A549 (cell line): Measurements from ENCODE around the gene HCN4.

ENCODE experiments used
- BHLHE40 ChIP-seq: IDR thresholded peaks from 2 replicates; pipeline ENCODE4 v1.6.1; 2012; ENCODE audit warnings: low read depth, low read length, inconsistent platforms
- CBX8 ChIP-seq: fragments of 200-600 bp; sonication (generic); IDR thresholded peaks from 2 replicates; pipeline ENCODE4 v1.6.1; 2016
- CHD2 ChIP-seq: fragments of 150-350 bp; IDR thresholded peaks from 2 replicates; pipeline ENCODE4 v1.6.1; 2014; ENCODE audit warnings: low read length; ENCODE audit not compliant: partially characterized antibody
- CHD4 ChIP-seq: fragments of 200-600 bp; sonication (generic); IDR thresholded peaks from 2 replicates; pipeline ENCODE4 v1.6.1; 2016; ENCODE audit warnings: antibody characterized with exemption, mild to moderate bottlenecking, borderline replicate concordance
- EP300 ChIP-seq, 2 experiments: fragments of >200 bp; sonication (Bioruptor Twin); formaldehyde crosslinking; IDR thresholded peaks; 2 replicates in 1 of 2; 3 replicates in 1 of 2; pipeline ENCODE4 v1.6.1; 2016 to 2017
- ESRRA ChIP-seq: fragments of 150-350 bp; IDR thresholded peaks from 2 replicates; pipeline ENCODE4 v1.6.1; 2014; ENCODE audit warnings: mild to moderate bottlenecking, low read length, borderline replicate concordance
- POLR2A ChIP-seq: IDR thresholded peaks from 2 replicates; pipeline ENCODE4 v1.6.1; 2012; ENCODE audit warnings: mild to moderate bottlenecking, low read length
- POLR2AphosphoS2 ChIP-seq: conservative IDR thresholded peaks from 2 replicates; pipeline ENCODE4 v1.6.1; 2012; ENCODE audit warnings: low read length, improper control_type of control experiment, inconsistent platforms
- TP53 ChIP-seq: fragments of 250-450 bp; sonication (Bioruptor Pico); IDR thresholded peaks from 2 replicates; pipeline ENCODE4 v1.5.0; 2021; ENCODE audit warnings: mild to moderate bottlenecking, moderate library complexity
- TF ChIP-seq, protein P1 (sequence below): fragments of >200 bp; sonication (Bioruptor Twin); formaldehyde crosslinking; IDR thresholded peaks from 3 replicates; pipeline ENCODE4 v1.5.1; 2016
- TF ChIP-seq, protein P2 (sequence below): IDR thresholded peaks from 2 replicates; pipeline ENCODE4 v1.6.1; 2012
- TF ChIP-seq, protein P3 (sequence below): fragments of 450-650 bp; IDR thresholded peaks from 2 replicates; pipeline ENCODE4 v1.6.1; 2014; ENCODE audit warnings: antibody characterized with exemption
- TF ChIP-seq, protein P4 (sequence below): fragments of 200-600 bp; sonication (generic); IDR thresholded peaks from 2 replicates; pipeline ENCODE4 v1.6.1; 2016; ENCODE audit warnings: antibody characterized with exemption, mild to moderate bottlenecking, moderate library complexity

DNA sequence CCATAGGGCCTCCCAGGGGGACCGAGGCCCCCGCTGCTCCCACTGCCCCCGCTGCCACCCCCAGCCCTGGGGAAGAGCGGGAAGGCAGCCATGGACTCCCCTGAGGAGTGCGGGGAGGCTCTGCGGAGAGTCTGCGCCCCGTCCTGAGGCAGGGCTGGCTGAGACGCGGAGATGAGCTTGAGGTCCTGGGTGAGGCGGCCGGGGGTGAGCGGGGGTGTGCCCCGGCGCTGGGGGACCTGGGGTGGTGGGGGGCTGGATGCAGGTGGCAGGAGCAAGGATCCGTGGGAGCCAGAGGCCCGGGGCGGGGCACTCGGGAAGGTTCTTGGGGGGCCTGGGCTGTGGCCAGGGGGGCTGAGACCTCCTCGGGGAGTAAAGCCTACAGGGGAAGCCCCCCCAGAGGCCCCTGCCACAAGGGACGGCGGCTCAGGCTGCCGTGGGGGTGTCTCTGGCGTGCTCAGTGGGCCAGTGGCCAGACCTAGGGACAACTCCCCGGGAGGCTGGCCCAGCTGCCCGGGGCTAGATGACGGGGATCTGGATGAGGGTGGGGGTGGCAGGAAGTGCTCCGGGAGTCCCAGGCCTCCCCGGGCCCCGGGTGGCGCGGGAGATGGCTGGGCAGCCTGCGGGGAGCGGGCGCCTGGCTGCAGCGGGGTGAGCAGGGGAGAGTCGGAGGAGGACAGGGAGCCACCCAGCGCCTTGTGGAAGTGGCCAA is 45.9 kb downstream of the HCN4 start:
- TF ChIP-seq POLR2AphosphoS2 (no peak), CHD4 (no peak), EP300 (IDR thresholded peaks at IDR 0.05) (no peak), BHLHE40 (no peak), CBX8 (no peak), ESRRA (no peak), CHD2 (no peak), POLR2A (no peak), TP53 (CRISPR knock-in tag) (no peak)
- TF ChIP-seq, protein P1, sequence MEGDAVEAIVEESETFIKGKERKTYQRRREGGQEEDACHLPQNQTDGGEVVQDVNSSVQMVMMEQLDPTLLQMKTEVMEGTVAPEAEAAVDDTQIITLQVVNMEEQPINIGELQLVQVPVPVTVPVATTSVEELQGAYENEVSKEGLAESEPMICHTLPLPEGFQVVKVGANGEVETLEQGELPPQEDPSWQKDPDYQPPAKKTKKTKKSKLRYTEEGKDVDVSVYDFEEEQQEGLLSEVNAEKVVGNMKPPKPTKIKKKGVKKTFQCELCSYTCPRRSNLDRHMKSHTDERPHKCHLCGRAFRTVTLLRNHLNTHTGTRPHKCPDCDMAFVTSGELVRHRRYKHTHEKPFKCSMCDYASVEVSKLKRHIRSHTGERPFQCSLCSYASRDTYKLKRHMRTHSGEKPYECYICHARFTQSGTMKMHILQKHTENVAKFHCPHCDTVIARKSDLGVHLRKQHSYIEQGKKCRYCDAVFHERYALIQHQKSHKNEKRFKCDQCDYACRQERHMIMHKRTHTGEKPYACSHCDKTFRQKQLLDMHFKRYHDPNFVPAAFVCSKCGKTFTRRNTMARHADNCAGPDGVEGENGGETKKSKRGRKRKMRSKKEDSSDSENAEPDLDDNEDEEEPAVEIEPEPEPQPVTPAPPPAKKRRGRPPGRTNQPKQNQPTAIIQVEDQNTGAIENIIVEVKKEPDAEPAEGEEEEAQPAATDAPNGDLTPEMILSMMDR: no peak
- TF ChIP-seq, protein P2, sequence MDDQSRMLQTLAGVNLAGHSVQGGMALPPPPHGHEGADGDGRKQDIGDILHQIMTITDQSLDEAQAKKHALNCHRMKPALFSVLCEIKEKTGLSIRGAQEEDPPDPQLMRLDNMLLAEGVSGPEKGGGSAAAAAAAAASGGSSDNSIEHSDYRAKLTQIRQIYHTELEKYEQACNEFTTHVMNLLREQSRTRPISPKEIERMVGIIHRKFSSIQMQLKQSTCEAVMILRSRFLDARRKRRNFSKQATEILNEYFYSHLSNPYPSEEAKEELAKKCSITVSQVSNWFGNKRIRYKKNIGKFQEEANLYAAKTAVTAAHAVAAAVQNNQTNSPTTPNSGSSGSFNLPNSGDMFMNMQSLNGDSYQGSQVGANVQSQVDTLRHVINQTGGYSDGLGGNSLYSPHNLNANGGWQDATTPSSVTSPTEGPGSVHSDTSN: no peak
- TF ChIP-seq, protein P3, sequence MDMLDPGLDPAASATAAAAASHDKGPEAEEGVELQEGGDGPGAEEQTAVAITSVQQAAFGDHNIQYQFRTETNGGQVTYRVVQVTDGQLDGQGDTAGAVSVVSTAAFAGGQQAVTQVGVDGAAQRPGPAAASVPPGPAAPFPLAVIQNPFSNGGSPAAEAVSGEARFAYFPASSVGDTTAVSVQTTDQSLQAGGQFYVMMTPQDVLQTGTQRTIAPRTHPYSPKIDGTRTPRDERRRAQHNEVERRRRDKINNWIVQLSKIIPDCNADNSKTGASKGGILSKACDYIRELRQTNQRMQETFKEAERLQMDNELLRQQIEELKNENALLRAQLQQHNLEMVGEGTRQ: no peak
- TF ChIP-seq, protein P4, sequence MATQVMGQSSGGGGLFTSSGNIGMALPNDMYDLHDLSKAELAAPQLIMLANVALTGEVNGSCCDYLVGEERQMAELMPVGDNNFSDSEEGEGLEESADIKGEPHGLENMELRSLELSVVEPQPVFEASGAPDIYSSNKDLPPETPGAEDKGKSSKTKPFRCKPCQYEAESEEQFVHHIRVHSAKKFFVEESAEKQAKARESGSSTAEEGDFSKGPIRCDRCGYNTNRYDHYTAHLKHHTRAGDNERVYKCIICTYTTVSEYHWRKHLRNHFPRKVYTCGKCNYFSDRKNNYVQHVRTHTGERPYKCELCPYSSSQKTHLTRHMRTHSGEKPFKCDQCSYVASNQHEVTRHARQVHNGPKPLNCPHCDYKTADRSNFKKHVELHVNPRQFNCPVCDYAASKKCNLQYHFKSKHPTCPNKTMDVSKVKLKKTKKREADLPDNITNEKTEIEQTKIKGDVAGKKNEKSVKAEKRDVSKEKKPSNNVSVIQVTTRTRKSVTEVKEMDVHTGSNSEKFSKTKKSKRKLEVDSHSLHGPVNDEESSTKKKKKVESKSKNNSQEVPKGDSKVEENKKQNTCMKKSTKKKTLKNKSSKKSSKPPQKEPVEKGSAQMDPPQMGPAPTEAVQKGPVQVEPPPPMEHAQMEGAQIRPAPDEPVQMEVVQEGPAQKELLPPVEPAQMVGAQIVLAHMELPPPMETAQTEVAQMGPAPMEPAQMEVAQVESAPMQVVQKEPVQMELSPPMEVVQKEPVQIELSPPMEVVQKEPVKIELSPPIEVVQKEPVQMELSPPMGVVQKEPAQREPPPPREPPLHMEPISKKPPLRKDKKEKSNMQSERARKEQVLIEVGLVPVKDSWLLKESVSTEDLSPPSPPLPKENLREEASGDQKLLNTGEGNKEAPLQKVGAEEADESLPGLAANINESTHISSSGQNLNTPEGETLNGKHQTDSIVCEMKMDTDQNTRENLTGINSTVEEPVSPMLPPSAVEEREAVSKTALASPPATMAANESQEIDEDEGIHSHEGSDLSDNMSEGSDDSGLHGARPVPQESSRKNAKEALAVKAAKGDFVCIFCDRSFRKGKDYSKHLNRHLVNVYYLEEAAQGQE: no peak
